A549 (cell line): ENCODE measurements around the gene MACROD1. TPM values are rescaled to one million over a fixed set of nuclear protein-coding genes. Genes with fewer than 3 reads are reported as not detected.

Experiments
- ATAC-seq, 2 experiments: fragments of 200-7000 bp in 1 of 2; fragments of >200 bp in 1 of 2; cut with Nextera tagmentation in 1 of 2; cut with Tn5 transposase in 1 of 2; 3 replicates each; pipeline versions ENCODE4 v1.8.0 to v1.9.1; 2018 to 2020; ENCODE audit warnings: mild to moderate bottlenecking in 1 of 2, moderate library complexity in 1 of 2
- CTCF ChIA-PET: fragments of 300-600 bp; sonication (Branson Sonifier 250); formaldehyde crosslinking; extraction: SDS; loops from one replicate; lab custom pipeline; 2021; ENCODE audit warnings: antibody characterized with exemption, inconsistent platforms; lab: Yijun Ruan, JAX
- POLR2A ChIA-PET: fragments of 350-600 bp; formaldehyde crosslinking; extraction: SDS; loops from one replicate; lab custom pipeline; 2021; ENCODE audit warnings: antibody characterized with exemption, inconsistent platforms; lab: Yijun Ruan, JAX
- DNase-seq, 2 experiments: peaks; one replicate each; pipeline versions ENCODE4 v3.0.0 to v3.0.0-alpha.2; 2011 to 2016; ENCODE audit warnings: low read depth in 1 of 2, low spot score in 1 of 2
- FAIRE-seq: peaks from 2 replicates; lab custom pipeline; 2011; peaks lifted over from hg19 to GRCh38; lab: Jason Lieb, UNC
- H3K27ac ChIP-seq, 2 experiments: fragments of >200 bp; sonication (Bioruptor Twin); formaldehyde crosslinking; 3 replicates each; pipeline ENCODE4 v1.5.1; 2016 to 2017
- H3K4me1 ChIP-seq: fragments of >200 bp; sonication (Bioruptor Twin); formaldehyde crosslinking; 3 replicates; pipeline ENCODE4 v1.6.1; 2016
- H3K4me2 ChIP-seq: fragments of >200 bp; sonication (Bioruptor Twin); formaldehyde crosslinking; 3 replicates; pipeline ENCODE4 v1.6.1; 2016
- H3K4me3 ChIP-seq: fragments of >200 bp; sonication (Bioruptor Twin); formaldehyde crosslinking; 3 replicates; pipeline ENCODE4 v1.5.1; 2016
- H3K9me3 ChIP-seq: fragments of >200 bp; sonication (Bioruptor Twin); formaldehyde crosslinking; 3 replicates; pipeline ENCODE4 v1.6.1; 2016
- CEBPB ChIP-seq, 2 experiments: fragments of >200 bp in 1 of 2; sonication (Bioruptor Twin) in 1 of 2; formaldehyde crosslinking in 1 of 2; IDR thresholded peaks; 2 replicates each; pipeline ENCODE4 v1.6.1; 2012 to 2016
- CHD2 ChIP-seq: fragments of 150-350 bp; IDR thresholded peaks from 2 replicates; pipeline ENCODE4 v1.6.1; 2014; ENCODE audit warnings: low read length; ENCODE audit not compliant: partially characterized antibody
- EHMT2 ChIP-seq: fragments of 200-600 bp; sonication (generic); IDR thresholded peaks from 2 replicates; pipeline ENCODE4 v1.6.1; 2016; ENCODE audit warnings: antibody characterized with exemption, low read depth, mild to moderate bottlenecking, moderate library complexity
- EP300 ChIP-seq, 2 experiments: fragments of >200 bp; sonication (Bioruptor Twin); formaldehyde crosslinking; IDR thresholded peaks; 2 replicates in 1 of 2; 3 replicates in 1 of 2; pipeline ENCODE4 v1.6.1; 2016 to 2017
- FOSL2 ChIP-seq, 2 experiments: fragments of 450-650 bp in 1 of 2; fragments of >200 bp in 1 of 2; sonication (Bioruptor Twin) in 1 of 2; formaldehyde crosslinking; IDR thresholded peaks; 2 replicates each; pipeline versions ENCODE4 v1.5.0 to v1.6.1; 2016 to 2020; ENCODE audit warnings: mild to moderate bottlenecking in 1 of 2, moderate library complexity in 1 of 2
- GATA3 ChIP-seq: IDR thresholded peaks from 2 replicates; pipeline ENCODE4 v1.6.1; 2012; ENCODE audit warnings: borderline replicate concordance
- HES2 ChIP-seq: fragments of >200 bp; sonication (Bioruptor Twin); formaldehyde crosslinking; IDR thresholded peaks from 2 replicates; pipeline ENCODE4 v1.6.1; 2016
- HEYL ChIP-seq: fragments of 250-450 bp; sonication (Bioruptor Pico); IDR thresholded peaks from 2 replicates; pipeline ENCODE4 v1.8.0; 2021; ENCODE audit warnings: mild to moderate bottlenecking, moderate library complexity
- HOXA7 ChIP-seq: fragments of 250-450 bp; sonication (Bioruptor Pico); IDR thresholded peaks from 2 replicates; pipeline ENCODE4 v1.5.0; 2020; ENCODE audit warnings: mild to moderate bottlenecking, moderate library complexity
- JUN ChIP-seq, 2 experiments: fragments of >200 bp; sonication (Bioruptor Twin); formaldehyde crosslinking; IDR thresholded peaks; 2 replicates in 1 of 2; 3 replicates in 1 of 2; pipeline ENCODE4 v1.6.1; 2016 to 2017
- MAFK ChIP-seq: fragments of 450-650 bp; IDR thresholded peaks from 2 replicates; pipeline ENCODE4 v1.6.1; 2014; ENCODE audit not compliant: partially characterized antibody
- MAZ ChIP-seq: fragments of 150-350 bp; IDR thresholded peaks from 2 replicates; pipeline ENCODE4 v1.6.1; 2014; ENCODE audit warnings: antibody characterized with exemption, low read depth, low read length, borderline replicate concordance
- MYC ChIP-seq: IDR thresholded peaks from 2 replicates; pipeline ENCODE4 v1.6.1; 2012; ENCODE audit warnings: mild to moderate bottlenecking, inconsistent platforms, low read length, improper control_type of control experiment, borderline replicate concordance
- NPAS2 ChIP-seq: fragments of 250-450 bp; sonication (Bioruptor Pico); IDR thresholded peaks from 2 replicates; pipeline ENCODE4 v1.8.0; 2022; ENCODE audit warnings: mild to moderate bottlenecking, moderate library complexity, borderline replicate concordance
- NR3C1 ChIP-seq: fragments of >200 bp; sonication (Bioruptor Twin); formaldehyde crosslinking; IDR thresholded peaks from 3 replicates; pipeline ENCODE4 v1.6.1; 2017
- POLR2AphosphoS2 ChIP-seq: conservative IDR thresholded peaks from 2 replicates; pipeline ENCODE4 v1.6.1; 2012; ENCODE audit warnings: low read length, improper control_type of control experiment, inconsistent platforms
- RARB ChIP-seq: fragments of 250-450 bp; sonication (Bioruptor Pico); IDR thresholded peaks from 2 replicates; pipeline ENCODE4 v1.8.0; 2021; ENCODE audit warnings: mild to moderate bottlenecking, moderate library complexity
- RCOR1 ChIP-seq: fragments of 150-350 bp; IDR thresholded peaks from 2 replicates; pipeline ENCODE4 v1.6.1; 2014; ENCODE audit warnings: antibody characterized with exemption, low read length, low read depth
- TFCP2L1 ChIP-seq: fragments of 250-450 bp; sonication (Bioruptor Pico); IDR thresholded peaks from 2 replicates; pipeline ENCODE4 v1.5.0; 2021; ENCODE audit warnings: mild to moderate bottlenecking
- ZC3H11A ChIP-seq: fragments of 450-650 bp; IDR thresholded peaks from 2 replicates; pipeline ENCODE4 v1.6.1; 2014; ENCODE audit warnings: antibody characterized with exemption, mild to moderate bottlenecking
- ZNF302 ChIP-seq: fragments of 250-450 bp; sonication (Bioruptor Pico); IDR thresholded peaks from 2 replicates; pipeline ENCODE4 v1.9.0; 2021; ENCODE audit warnings: inconsistent platforms, mild to moderate bottlenecking, moderate library complexity
- ZSCAN20 ChIP-seq: fragments of 250-450 bp; sonication (Bioruptor Pico); IDR thresholded peaks from 2 replicates; pipeline ENCODE4 v1.8.0; 2022; ENCODE audit warnings: mild to moderate bottlenecking, moderate library complexity
- WGBS: methylation state at CpG from one replicate; pipeline ENCODE4 v1.1.6; 2017; ENCODE audit errors: missing lambda C conversion rate; 5-methylcytosine and 5-hydroxymethylcytosine counted together
- polyA plus RNA-seq, 4 experiments: library from polyadenylated mRNA; depleted of rRNA in 3 of 4; stranded (reverse); fragments of >200 nt; fragmentation: RNase III in 1 of 4; extraction: RNeasy Plus Mini Kit Qiagen cat#74134 plus additional on column Dnase treatment in 1 of 4; gene quantifications; 2 replicates in 3 of 4; 3 replicates in 1 of 4; pipeline ENCODE4 v1.2.3, GENCODE V29; 2011 to 2017
- TF ChIP-seq, protein P1 (sequence below): fragments of 200-600 bp; sonication (generic); IDR thresholded peaks from 2 replicates; pipeline ENCODE4 v1.6.1; 2016; ENCODE audit warnings: antibody characterized with exemption, mild to moderate bottlenecking, moderate library complexity
- TF ChIP-seq, protein P2 (sequence below): fragments of >200 bp; sonication (Bioruptor Twin); formaldehyde crosslinking; IDR thresholded peaks from 3 replicates; pipeline ENCODE4 v1.5.1; 2016

Gene MACROD1
- polyA plus RNA-seq, 2 of the 4 experiments (the other 2 are of a cell fraction) = 15.1 to 16.6 TPM

DNA sequence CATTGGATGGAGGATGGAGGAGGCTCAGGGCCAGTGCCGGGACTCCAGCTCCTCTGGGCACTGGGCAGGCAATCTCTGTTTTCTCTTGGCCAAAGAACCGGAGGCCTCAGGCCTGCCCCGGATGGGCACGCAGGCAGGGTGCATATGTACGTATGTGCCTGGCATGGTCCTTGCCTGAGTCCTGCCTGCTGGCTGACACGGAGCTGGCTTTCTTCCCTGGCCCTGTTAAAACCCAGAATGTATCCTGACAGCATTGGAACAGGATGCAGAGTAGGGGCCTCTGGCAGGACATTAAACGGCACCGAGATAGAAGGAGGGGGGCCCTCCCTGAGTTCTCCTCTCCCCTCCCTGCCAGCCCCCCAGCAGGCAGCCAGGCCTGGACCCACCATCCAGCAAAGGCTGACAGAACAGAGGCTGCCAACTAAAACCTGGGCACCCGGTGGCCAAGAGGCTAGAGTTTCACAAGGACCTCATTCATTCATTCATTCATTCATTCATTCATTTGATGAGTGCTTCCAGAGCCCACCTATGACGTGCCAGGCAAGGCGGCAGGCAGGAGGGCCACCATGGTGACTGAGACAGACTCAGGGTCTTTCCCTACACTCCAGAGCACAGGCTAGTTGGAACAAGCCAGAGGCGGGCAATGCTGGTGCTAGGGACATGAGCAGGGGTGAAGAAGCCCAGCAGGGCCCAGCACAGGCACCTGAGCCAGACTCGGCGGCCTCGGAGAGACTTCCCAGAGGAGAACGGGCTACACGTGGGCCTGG is 101.4 kb downstream of the MACROD1 start:
- DNase-seq (no peak), ATAC-seq (no peak)
- TF ChIP-seq POLR2AphosphoS2 = no peak
- no peak for TF ChIP-seq ZC3H11A
- no peak for TF ChIP-seq CEBPB (IDR thresholded peaks at IDR 0.05)
- TF ChIP-seq, protein P1, sequence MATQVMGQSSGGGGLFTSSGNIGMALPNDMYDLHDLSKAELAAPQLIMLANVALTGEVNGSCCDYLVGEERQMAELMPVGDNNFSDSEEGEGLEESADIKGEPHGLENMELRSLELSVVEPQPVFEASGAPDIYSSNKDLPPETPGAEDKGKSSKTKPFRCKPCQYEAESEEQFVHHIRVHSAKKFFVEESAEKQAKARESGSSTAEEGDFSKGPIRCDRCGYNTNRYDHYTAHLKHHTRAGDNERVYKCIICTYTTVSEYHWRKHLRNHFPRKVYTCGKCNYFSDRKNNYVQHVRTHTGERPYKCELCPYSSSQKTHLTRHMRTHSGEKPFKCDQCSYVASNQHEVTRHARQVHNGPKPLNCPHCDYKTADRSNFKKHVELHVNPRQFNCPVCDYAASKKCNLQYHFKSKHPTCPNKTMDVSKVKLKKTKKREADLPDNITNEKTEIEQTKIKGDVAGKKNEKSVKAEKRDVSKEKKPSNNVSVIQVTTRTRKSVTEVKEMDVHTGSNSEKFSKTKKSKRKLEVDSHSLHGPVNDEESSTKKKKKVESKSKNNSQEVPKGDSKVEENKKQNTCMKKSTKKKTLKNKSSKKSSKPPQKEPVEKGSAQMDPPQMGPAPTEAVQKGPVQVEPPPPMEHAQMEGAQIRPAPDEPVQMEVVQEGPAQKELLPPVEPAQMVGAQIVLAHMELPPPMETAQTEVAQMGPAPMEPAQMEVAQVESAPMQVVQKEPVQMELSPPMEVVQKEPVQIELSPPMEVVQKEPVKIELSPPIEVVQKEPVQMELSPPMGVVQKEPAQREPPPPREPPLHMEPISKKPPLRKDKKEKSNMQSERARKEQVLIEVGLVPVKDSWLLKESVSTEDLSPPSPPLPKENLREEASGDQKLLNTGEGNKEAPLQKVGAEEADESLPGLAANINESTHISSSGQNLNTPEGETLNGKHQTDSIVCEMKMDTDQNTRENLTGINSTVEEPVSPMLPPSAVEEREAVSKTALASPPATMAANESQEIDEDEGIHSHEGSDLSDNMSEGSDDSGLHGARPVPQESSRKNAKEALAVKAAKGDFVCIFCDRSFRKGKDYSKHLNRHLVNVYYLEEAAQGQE = no peak
- TF ChIP-seq JUN (IDR thresholded peaks at IDR 0.05) = no peak
- no peak for TF ChIP-seq GATA3
- no peak for TF ChIP-seq NPAS2 (CRISPR knock-in tag)
- no peak for TF ChIP-seq ZSCAN20
- TF ChIP-seq, protein P2, sequence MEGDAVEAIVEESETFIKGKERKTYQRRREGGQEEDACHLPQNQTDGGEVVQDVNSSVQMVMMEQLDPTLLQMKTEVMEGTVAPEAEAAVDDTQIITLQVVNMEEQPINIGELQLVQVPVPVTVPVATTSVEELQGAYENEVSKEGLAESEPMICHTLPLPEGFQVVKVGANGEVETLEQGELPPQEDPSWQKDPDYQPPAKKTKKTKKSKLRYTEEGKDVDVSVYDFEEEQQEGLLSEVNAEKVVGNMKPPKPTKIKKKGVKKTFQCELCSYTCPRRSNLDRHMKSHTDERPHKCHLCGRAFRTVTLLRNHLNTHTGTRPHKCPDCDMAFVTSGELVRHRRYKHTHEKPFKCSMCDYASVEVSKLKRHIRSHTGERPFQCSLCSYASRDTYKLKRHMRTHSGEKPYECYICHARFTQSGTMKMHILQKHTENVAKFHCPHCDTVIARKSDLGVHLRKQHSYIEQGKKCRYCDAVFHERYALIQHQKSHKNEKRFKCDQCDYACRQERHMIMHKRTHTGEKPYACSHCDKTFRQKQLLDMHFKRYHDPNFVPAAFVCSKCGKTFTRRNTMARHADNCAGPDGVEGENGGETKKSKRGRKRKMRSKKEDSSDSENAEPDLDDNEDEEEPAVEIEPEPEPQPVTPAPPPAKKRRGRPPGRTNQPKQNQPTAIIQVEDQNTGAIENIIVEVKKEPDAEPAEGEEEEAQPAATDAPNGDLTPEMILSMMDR = no peak
- no peak for TF ChIP-seq HOXA7 (CRISPR knock-in tag)
- TF ChIP-seq FOSL2 (IDR thresholded peaks at IDR 0.05) = no peak
- no peak for TF ChIP-seq FOSL2 (CRISPR knock-in tag; IDR thresholded peaks at IDR 0.05)
- TF ChIP-seq CHD2 = no peak
- TF ChIP-seq, all 56 proteins: peak for 0
- 82% methylated on average over 16 of the region's 17 CpGs for WGBS
- ChIA-PET CTCF (interaction anchor here (1.1 to 1.4 kb wide), 3 partner anchors 8 to 24 kb away, joined by 3 read pairs; no protein-coding TSS in a partner anchor), POLR2A (no interaction called here)
- H3K9me3 ChIP-seq = no peaks in the 10 kb centered on the region
- no peak for FAIRE-seq
- no peak overlapping the region for H3K27ac ChIP-seq
- H3K4me2 ChIP-seq = no peak overlapping the region
- no peak overlapping the region for H3K4me3 ChIP-seq
- H3K4me1 ChIP-seq = peaks cover 8% of the 10 kb centered on the region; the same call in 2 of the 3 replicates

DNA sequence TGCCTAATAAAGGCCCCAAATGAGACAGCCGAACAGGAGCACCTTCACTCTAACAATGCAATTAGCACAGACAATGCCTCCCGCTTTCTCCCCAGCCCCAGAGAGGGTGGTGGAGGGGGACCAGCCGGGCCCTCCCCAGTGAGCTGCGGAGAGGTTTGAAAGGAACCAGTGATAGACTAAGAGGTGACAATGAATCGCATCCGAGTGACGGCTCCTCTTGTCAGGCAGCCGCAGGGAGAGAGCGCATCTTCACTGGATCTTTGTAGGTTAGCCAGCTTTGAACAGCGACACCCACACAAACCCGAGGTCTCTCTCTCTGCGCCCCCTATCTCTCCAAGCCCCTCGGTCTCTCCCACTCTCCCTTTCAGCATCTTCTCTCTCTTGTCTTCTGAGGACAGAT is 102.1 kb downstream of the MACROD1 start:
- CTCF ChIA-PET = interaction anchor here (0.6 to 1.4 kb wide), 4 partner anchors 9 to 23 kb away, joined by 3 read pairs; no protein-coding TSS in a partner anchor
- H3K4me1 ChIP-seq = peaks cover 8% of the 10 kb centered on the region; the same call in 2 of the 3 replicates
- H3K4me3 ChIP-seq = no peak overlapping the region
- DNase-seq (no peak), ATAC-seq (no peak), FAIRE-seq (no peak)
- no peak overlapping the region for H3K4me2 ChIP-seq
- H3K27ac ChIP-seq = no peak overlapping the region
- no peak for TF ChIP-seq HES2
- TF ChIP-seq MAFK = no peak
- TF ChIP-seq RCOR1 = no peak
- no peak for TF ChIP-seq NPAS2 (CRISPR knock-in tag)
- TF ChIP-seq EHMT2 = no peak
- TF ChIP-seq RARB (CRISPR knock-in tag) = no peak
- TF ChIP-seq EP300 (IDR thresholded peaks at IDR 0.05) = no peak
- no peak for TF ChIP-seq ZNF302
- TF ChIP-seq TFCP2L1 (CRISPR knock-in tag) = no peak
- no peak for TF ChIP-seq MAZ
- TF ChIP-seq MYC = no peak
- no peak for TF ChIP-seq HEYL (CRISPR knock-in tag)
- TF ChIP-seq NR3C1 = no peak
- WGBS = 80% methylated on average over 13 of the region's 13 CpGs
- POLR2A ChIA-PET = no interaction called here
- no peaks in the 10 kb centered on the region for H3K9me3 ChIP-seq
